ENCODE results near the gene TTC17. TPM values are rescaled to one million over a fixed set of nuclear protein-coding genes. Genes with fewer than 3 reads are reported as not detected.

The TTC17 gene
- total RNA-seq, 1 donor from 2014 or later, result 143 TPM

DNA sequence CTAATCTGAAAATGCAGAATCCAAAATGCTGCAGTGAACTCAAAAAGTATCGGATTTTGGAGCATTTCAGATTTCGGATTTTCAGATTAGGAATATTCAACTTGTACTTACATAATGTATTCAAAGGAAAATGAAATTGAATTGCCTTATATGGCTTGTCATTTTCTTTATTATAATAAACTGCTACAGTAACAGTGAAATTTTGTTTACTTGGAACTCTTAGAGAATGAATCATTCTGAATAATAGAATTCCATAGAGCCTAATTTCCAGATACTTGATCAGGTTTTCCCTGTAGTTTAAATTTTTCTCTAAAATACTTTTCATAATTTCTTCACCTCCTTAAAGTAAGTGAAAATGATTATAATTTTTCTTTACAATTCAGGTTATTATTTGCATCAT lies 17.3 kb downstream of the TTC17 start:
- DNase-seq (ENCODE audit: low spot score in 2 of 2, unreplicated experiment in 2 of 2), result no peak
- TF ChIP-seq, protein P1, sequence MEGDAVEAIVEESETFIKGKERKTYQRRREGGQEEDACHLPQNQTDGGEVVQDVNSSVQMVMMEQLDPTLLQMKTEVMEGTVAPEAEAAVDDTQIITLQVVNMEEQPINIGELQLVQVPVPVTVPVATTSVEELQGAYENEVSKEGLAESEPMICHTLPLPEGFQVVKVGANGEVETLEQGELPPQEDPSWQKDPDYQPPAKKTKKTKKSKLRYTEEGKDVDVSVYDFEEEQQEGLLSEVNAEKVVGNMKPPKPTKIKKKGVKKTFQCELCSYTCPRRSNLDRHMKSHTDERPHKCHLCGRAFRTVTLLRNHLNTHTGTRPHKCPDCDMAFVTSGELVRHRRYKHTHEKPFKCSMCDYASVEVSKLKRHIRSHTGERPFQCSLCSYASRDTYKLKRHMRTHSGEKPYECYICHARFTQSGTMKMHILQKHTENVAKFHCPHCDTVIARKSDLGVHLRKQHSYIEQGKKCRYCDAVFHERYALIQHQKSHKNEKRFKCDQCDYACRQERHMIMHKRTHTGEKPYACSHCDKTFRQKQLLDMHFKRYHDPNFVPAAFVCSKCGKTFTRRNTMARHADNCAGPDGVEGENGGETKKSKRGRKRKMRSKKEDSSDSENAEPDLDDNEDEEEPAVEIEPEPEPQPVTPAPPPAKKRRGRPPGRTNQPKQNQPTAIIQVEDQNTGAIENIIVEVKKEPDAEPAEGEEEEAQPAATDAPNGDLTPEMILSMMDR (IDR thresholded peaks at IDR 0.05; ENCODE audit: unreplicated experiment), result no peak
- Mint-ChIP-seq H3K27ac (no peak overlapping the region), H3K36me3 (peaks cover 4% of the 10 kb centered on the region), H3K27me3 (ENCODE audit: low read depth) (no peaks in the 10 kb centered on the region), H3K4me3 (no peak overlapping the region), H3K4me1 (no peaks in the 10 kb centered on the region), H3K9me3 (no peaks in the 10 kb centered on the region)

DNA sequence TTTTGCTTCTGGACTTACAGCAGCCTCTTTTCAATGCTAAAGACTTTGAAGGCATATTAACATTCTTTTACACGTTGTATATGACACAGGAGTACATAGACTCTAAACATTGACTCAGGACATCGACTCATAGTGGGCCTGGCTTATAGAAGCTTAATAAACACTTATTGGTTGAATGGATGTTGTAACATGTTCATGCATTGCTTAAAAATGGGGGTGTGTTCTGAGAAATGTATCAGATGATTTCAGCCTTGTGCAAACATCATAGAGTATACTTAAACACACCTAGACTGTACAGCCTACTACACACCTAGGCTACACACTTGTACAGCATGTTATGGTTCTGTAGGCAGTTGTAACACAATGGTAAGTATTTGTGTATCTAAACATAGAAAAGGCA lies 17.9 kb downstream of the TTC17 start:
- peaks cover 4% of the 10 kb centered on the region for H3K36me3 Mint-ChIP-seq
- TF ChIP-seq, protein P1 (IDR thresholded peaks at IDR 0.05; ENCODE audit: unreplicated experiment), result no peak
- H3K4me1 Mint-ChIP-seq, result no peaks in the 10 kb centered on the region
- no peaks in the 10 kb centered on the region for H3K27me3 Mint-ChIP-seq (ENCODE audit: low read depth)
- no peaks in the 10 kb centered on the region for H3K9me3 Mint-ChIP-seq
- H3K27ac Mint-ChIP-seq, result no peak overlapping the region
- no peak overlapping the region for H3K4me3 Mint-ChIP-seq
- no peak for DNase-seq (ENCODE audit: low spot score in 2 of 2, unreplicated experiment in 2 of 2)

DNA sequence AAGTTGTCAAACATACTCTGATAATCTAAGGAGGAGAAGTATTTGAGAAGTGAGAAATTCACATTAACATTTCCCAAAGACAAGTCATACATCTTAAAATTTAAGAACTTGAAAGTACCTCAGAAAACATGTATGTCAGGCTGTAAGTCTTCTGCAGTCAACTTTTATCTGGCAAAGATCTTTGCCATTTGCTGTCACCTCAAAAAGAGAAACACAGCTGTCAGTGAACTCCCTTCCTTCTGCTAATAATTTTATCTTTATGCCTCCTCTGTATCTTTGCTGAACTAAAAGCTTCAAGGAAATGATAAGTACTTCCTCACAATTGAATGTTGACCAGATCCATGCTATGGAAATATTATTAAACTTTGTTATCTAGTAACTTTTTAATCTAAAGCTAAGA lies 18.7 kb downstream of the TTC17 start:
- no peak for DNase-seq (ENCODE audit: low spot score in 2 of 2, unreplicated experiment in 2 of 2)
- Mint-ChIP-seq H3K4me3 (no peak overlapping the region), H3K4me1 (no peaks in the 10 kb centered on the region), H3K27ac (no peak overlapping the region), H3K27me3 (ENCODE audit: low read depth) (no peaks in the 10 kb centered on the region), H3K9me3 (no peaks in the 10 kb centered on the region), H3K36me3 (peaks cover 4% of the 10 kb centered on the region)
- TF ChIP-seq, protein P1 (IDR thresholded peaks at IDR 0.05; ENCODE audit: unreplicated experiment), result no peak

DNA sequence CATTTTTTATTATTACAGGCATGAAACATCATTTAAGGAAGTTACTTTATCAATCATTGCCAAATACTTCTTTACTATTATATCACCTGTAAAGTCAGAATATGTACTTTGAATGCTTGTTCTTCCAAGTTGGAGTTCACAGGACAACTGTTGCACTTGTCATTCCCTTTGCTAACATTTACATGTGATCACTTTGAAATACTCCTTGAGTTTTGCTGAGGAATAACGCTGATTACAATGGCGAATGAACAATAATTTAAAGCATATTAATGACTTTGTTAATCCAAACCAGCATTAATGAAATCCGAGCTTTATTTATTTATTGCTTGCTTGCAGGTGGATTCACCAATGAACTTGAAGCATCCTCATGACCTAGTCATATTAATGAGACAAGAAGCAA lies 20.2 kb downstream of the TTC17 start:
- TF ChIP-seq, protein P1 (IDR thresholded peaks at IDR 0.05; ENCODE audit: unreplicated experiment), result no peak
- no peak for DNase-seq (ENCODE audit: low spot score in 2 of 2, unreplicated experiment in 2 of 2)
- H3K4me1 Mint-ChIP-seq, result no peaks in the 10 kb centered on the region
- H3K4me3 Mint-ChIP-seq, result no peak overlapping the region
- no peaks in the 10 kb centered on the region for H3K27me3 Mint-ChIP-seq (ENCODE audit: low read depth)
- H3K9me3 Mint-ChIP-seq, result no peaks in the 10 kb centered on the region
- no peaks in the 10 kb centered on the region for H3K36me3 Mint-ChIP-seq
- no peak overlapping the region for H3K27ac Mint-ChIP-seq

DNA sequence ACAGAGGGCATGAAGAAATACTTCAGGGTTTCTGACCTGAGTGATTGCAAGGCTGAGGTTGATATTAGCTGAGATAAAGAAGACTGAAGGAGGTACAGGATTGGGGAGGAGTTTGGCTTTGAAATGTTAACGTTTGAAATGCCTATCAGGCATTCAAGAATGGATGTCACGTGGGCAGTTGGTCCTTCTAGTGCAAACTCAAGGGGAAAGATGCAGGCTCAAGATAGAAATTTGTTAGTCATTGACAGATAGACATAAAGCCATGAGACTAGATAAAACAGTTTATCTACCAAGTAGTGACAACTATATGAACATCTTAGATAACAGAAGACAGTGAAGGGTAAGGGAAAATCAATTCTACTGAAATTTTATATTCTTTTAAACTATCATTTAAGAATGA lies 23.1 kb downstream of the TTC17 start:
- H3K27ac Mint-ChIP-seq, result no peak overlapping the region
- DNase-seq (ENCODE audit: low spot score in 2 of 2, unreplicated experiment in 2 of 2), result no peak
- TF ChIP-seq, protein P1 (IDR thresholded peaks at IDR 0.05; ENCODE audit: unreplicated experiment), result no peak
- H3K9me3 Mint-ChIP-seq, result no peaks in the 10 kb centered on the region
- H3K27me3 Mint-ChIP-seq (ENCODE audit: low read depth), result no peaks in the 10 kb centered on the region
- no peaks in the 10 kb centered on the region for H3K4me1 Mint-ChIP-seq
- peaks cover 5% of the 10 kb centered on the region for H3K36me3 Mint-ChIP-seq
- H3K4me3 Mint-ChIP-seq, result no peak overlapping the region

DNA sequence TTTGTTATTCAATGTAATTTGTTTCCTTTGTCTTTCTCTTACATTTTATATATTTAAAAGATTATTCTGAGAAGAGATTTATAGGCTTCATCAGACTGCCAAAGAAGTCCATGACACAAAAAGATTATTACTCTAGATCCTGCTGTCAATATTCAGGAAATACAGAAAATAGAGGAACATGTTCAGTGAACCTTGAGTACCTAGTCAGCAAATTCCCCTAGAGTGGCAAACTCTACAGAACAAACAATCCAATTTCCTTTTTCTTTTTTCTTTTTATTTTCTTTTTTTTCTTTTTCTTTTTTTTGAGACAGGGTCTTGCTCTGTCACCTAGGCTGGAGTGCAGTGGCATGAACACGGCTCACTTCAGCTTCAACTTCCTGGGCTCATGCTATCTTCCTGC lies 23.9 kb downstream of the TTC17 start:
- no peaks in the 10 kb centered on the region for H3K9me3 Mint-ChIP-seq
- TF ChIP-seq, protein P1 (IDR thresholded peaks at IDR 0.05; ENCODE audit: unreplicated experiment), result no peak

More for the DNA sequence above, 23.9 kb downstream of the TTC17 start:
- H3K27ac Mint-ChIP-seq, result no peak overlapping the region
- H3K4me3 Mint-ChIP-seq, result no peak overlapping the region
- H3K4me1 Mint-ChIP-seq, result no peaks in the 10 kb centered on the region
- DNase-seq (ENCODE audit: low spot score in 2 of 2, unreplicated experiment in 2 of 2), result no peak
- H3K36me3 Mint-ChIP-seq, result peaks cover 6% of the 10 kb centered on the region
- H3K27me3 Mint-ChIP-seq (ENCODE audit: low read depth), result no peaks in the 10 kb centered on the region

Measured in mesothelial cell of epicardium (in vitro differentiated cells).